Activated CD8-positive, alpha-beta memory T cell treated with anti-CD3 and anti-CD28 coated beads, Interleukin-2, amount 50 U/mL, for 4 hours (primary cell): ENCODE results near the gene PDPR.
"Not testable (repeated sequence)": the region's sequence is repeated elsewhere in the genome, so short reads cannot be mapped to it uniquely, and the experiment has no call there.

Source experiments
- DNase-seq: peaks from one replicate; pipeline ENCODE4 v3.0.0-alpha.2; 2020

The PDPR gene

GRCh38 chr16:70135796-70136195 lies 21.7 kb downstream of the PDPR start:
- not testable (repeated sequence) for DNase-seq

DNA sequence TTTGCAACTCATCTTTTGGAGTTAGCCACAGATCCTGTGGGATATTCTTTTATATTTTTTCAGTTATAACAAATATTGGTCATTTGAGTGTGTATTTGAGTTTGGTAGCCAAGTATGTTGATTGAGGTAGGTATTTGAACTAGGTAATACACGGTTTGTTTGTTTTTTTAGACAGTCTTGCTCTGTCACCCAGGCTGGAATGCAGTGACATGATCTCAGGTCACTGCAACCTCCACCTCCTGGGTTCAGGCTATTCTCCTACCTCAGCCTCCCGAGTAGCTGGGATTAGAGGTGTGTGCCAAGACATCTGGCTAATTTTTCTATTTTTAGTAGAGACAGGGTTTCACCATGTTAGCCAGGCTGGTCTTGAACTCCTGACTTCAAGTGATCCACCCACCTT lies 22.5 kb downstream of the PDPR start:
- DNase-seq, result not testable (repeated sequence)

- DNase-seq, result not testable (repeated sequence)
These were observed 28.6 kb downstream of the PDPR start for GRCh38 chr16:70142739-70143138.

DNA sequence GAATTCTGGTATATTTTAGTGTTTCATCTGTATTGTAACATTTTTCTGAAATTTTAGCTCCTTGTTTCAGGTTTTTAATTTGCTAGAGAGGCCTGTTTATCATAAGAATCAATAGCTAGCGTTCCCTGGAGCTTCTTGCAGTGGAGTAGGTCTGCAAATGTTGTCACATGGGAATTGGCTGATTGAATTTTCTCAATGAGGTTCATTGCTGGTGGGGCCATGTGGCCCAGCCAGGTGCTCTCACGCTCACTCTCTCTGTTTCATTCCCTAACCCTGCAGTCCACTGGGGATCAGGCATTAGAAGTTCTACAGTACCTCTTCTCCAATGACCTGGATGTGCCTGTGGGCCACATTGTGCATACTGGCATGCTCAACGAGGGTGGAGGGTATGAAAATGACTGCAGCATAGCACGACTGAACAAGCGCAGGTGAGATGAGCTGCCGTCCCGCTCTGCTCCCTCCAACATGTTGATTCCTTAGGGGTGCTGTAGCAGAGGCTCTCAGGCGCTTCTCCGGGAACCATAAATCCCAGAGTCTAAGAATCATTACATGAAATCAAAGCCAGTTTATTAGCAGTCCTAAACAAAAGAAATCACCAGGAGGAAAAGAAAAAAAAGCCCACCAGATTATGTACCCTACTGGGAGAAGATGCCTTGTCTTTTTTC lies 29.2 kb downstream of the PDPR start:
- DNase-seq, result not testable (repeated sequence)

- DNase-seq, result not testable (repeated sequence)
These were observed 33.7 kb downstream of the PDPR start for GRCh38 chr16:70147853-70148252.

DNA sequence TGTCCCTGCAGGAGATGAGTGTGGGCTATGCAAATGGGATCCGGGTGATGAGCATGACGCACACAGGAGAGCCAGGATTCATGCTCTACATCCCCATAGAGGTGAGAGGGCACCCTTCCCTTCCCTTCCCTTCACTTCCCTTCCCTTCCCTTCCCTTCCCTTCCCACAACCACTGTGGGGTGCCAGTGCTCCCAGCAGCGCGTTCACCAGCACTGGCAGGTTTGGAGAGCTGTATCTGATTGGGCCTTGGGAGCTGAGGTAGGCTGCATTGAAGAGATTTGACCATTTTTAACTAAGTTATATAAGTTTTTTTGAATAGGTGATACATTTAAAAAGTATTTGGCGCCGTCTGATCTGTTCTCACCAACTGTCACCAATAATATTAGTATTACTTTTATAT lies 34.3 kb downstream of the PDPR start:
- not testable (repeated sequence) for DNase-seq

DNA sequence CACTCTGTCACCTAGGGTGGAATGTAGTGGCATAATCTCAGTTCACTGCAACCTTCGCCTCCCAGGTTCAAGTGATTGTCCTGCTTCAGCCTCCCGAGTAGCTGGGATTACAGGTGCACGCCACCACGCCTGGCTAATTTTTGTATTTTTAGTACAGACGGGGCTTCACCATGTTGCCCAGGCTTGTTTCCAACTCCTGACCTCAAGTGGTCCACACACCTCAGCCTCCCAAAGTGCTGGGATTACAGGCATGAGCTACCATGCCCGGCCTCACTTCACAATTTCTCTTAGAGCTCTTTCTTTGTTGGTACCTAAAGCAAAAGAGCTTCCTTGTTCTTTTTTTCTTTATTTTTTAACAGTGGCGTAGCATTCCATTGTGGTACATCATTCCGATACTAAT lies 35.2 kb downstream of the PDPR start:
- DNase-seq, result not testable (repeated sequence)

GRCh38 chr16:70151391-70151790 lies 37.3 kb downstream of the PDPR start:
- no peak for DNase-seq

DNA sequence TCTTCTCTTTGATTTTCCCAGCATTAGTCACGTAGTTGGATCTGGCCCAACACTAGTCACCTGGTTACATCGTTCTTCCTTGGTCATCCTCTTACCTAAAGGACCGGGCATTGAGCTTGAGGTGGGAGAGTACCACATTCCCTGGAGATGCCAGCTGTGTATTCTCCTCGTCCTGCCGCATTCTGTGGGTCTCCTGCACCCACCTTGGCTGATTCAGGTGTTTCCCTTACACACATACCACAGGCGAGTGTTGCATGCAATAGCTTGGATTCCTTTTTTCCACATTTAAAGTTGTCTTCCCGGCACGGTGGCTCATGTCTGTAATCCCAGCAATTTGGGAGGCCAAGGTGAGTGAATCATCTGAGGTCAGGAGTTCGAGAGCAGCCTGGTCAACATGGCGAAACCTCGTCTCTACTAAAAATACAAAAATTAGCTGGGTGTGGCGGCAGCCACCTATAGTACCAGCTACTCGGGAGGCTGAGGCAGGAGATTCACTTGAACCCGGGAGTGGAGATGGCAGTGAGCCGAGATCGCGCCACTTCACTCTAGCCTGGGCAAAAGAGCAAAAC lies 37.9 kb downstream of the PDPR start:
- DNase-seq, result no peak

DNA sequence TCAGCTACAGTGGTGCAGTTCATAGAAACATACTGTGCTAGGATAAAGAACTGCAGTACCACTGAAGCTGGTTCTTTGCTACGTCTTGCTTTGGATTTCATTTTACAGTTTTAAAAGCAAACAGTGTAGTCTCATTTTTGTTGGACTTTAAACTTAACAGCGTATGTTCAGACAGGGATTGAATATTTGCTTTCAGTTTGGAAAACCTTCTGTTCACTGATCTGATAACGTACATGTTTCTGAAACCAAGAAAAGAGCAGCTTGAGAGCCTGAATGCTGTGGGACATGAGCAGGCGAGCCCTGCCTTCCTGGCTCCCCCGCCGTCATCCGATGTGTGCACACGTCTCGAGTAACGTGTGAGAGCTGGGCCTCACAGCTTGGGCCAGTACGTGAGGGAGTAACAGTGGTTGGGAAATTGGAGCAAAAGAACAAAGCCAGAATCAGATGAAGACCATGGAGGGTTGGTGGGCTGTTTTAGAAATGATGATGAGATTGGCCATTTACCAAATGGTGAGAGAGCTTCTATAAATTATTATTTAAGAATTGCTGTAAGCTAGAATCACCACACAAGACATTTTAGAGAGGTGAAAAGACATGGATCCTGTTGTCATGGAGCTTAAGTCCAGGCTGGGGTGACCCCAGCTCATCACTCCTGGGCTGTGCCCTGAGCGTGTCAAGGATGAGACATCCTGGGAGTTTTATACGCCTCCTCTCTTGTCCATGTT lies 38.6 kb downstream of the PDPR start:
- DNase-seq, result no peak

GRCh38 chr16:70154736-70155135 lies 40.6 kb downstream of the PDPR start:
- not testable (repeated sequence) for DNase-seq

GRCh38 chr16:70156207-70156978 lies 42.3 kb downstream of the PDPR start:
- no peak for DNase-seq

DNA sequence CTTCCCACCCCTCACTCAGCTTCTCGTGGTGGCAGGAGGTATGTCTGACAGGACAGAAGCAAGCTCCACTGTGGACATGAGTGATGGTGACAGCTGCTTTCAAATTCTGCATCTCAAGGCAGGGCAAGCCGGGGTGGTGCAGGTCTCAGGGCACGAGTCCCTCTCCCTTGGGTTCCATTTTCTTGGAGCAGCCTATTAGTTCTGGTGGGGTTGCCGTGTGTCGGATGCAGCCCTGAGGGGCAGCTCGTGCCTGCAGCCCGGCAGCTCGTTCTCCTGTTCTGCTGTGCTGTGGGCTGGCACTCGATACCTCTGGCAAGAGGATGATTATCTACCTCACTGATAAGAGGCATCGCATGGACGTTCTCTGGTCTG lies 43.0 kb downstream of the PDPR start:
- DNase-seq, result no peak

- no peak for DNase-seq
These were observed 43.5 kb downstream of the PDPR start for GRCh38 chr16:70157477-70158260.

DNA sequence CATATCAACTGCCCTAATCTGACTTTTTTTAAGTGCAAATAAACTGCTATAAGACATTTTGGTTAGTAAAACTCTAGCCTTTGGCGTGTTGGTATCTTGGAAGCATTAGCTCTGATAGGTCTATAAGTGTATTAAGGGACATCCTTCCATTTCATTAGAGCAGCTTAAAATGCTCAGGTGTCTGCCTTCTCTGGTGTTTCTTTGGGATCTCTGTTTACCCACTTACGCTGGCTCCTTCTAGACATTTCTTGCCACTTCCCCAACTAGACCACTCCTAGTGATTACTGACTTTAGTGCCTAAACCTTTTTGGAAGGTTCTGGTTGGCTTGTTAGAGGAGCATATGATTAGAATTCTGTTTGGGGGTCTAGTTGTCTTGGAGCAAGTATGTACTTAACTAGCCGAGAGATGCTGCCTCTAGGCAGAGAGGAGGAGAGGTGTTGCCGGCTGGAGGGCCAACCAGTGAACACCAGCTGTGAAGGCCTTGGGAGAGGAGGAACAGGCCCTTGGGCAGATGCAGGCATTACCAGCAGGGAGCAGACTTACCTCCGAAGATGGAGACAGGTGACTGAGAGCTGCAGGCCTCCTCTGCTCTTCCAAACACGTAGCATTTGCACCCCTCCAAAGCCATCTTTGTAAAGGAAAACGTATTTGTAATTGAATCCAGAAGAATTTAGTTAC lies 44.3 kb downstream of the PDPR start:
- no peak for DNase-seq

DNA sequence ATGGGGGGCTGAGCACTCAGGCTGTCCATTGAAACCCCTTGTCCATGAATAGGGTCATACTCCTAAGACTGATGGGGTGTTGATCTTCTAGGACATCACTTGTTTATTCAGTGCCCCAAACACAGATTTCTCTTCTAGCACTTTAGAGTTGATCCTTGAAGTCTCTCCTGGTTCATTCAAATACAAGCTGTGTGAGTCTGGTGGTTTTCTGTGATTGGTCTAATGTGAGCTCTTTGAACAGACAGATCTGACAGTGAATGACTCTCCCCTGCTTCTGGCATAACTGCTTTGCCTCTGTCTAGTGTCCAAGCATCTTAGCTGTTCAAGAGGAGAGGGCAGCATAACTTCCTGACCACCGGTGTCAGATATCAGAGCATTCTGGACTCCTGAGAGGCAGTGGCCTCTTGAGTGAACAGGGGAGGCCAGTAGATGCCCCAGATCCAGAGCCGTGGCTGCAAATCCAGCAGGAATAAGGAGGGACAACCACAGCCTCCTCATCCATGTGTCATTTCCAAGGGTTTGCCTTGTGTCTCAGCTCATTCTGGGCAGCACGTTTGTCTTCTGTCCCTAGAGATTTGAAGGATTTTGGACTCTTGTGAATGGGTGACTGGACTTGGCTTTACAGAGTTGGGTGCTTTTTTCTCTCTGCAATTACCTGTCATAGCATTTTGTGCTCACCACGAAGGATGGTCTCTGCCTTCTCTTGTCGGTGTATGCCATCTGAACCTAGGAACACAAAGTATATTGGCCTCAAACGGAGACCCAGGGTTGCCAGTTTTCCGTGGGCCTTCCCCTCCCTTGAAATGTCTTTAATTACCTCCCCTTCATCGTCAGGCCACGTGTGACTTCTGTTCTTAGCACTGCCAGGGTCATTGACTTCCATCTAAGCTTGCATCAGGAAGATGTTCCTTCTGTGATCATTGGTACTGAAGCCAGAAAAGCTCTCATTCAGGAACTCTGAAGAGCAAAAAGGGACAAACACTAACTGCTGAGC lies 45.5 kb downstream of the PDPR start:
- no peak for DNase-seq

DNA sequence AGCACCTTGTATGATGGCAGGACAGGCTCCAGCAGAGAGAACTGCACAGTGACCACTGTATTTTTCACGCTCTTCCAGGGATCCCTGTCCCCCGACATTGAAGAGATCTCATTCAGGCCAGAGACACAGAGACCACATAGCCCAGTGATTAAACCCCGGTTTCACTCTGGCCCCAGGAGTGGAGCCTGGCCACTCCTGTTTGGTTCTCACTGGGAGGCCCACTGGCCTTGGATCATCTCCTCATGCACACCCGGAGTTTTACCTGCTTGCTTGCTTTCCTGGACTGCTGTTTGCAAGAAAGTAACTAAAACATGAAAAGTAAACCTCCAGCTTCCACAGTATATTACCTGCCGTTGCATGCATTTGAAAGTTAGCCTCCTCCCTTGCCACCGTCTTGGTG lies 46.3 kb downstream of the PDPR start:
- DNase-seq, result no peak

DNA sequence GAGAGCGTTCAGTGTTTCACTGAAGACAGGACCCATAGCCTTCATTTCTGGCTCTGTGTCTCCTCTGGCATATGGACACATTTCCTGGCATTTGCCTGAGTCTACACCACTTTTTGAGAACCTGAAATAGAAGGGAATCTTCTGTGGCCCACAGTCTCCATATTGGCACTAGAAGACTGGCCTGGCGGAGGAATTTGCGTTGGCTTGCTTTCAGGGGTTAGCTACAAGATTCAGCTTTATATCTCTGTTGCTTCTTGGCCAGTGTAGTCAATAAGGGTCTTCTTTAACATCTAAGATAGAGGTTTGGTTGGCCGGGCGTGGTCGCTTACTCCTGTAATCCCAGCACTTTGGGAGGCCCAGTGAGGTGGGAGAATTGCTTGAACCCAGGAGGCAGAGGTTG lies 46.7 kb downstream of the PDPR start:
- DNase-seq, result no peak

- DNase-seq, result no peak
These were observed 47.2 kb downstream of the PDPR start for GRCh38 chr16:70161350-70161749.

DNA sequence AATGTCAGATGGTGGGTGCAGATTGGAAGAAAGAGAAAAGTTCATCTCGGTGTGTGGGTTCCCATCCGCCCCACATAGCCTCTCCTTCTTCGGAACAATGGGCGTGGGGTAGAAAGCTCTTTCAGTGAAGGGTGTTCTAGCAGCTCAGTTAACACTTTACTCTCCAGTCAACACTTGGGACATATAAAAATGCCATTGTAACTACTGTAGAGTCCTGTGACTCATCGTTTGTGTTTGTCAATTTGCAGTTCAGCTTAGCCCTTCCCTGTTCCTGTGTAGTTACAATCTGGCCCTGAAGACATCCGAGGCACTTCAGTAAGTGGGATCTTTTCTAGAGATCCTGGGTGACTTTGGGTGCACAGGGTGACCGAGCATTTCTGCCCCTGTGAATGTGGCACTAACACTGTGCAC lies 47.9 kb downstream of the PDPR start:
- no peak for DNase-seq

DNA sequence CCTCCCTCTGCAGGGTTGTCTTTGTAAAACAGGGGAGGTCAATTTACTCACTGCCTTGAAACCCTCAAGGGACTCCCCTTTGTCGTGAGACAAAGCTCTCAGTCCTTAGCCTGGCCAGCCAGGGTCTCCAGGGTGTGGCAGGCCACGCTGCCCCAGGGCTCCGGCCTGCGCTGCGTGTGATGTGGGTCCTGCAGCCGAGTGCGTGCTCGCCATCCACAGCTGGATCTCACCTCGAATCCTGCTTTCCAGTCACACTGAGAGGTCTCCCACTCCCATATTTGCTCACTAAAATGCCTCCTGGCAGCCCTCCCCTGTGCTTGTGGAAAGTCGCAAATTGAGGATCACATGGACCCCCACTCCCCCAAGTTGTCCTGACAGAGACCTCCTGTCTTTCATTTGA lies 49.5 kb downstream of the PDPR start:
- no peak for DNase-seq
